NCI-H774 (cell line): ENCODE measurements around the gene MRGPRX3.
"Not testable (repeated sequence)": the region's sequence is repeated elsewhere in the genome, so short reads cannot be mapped to it uniquely, and the experiment has no call there.

Experiments
- DNase-seq: peaks from one replicate; lab custom pipeline; 2025; lab: John Stamatoyannopoulos, UW

MRGPRX3 gene

GRCh38 chr11:18132341-18132740 lies at the start of gene MRGPRX3:
TSS of gene MRGPRX3 (plus strand) at chr11:18132571. CDS start at chr11:18137203, 4,632 bp downstream.
- DNase-seq: no peak

- no peak for DNase-seq
Measured at GRCh38 chr11:18088366-18088765, 44.0 kb upstream of the MRGPRX3 start.

- DNase-seq: no peak
Measured at GRCh38 chr11:18088966-18089365, 43.4 kb upstream of the MRGPRX3 start.

GRCh38 chr11:18091731-18092130 lies 40.6 kb upstream of the MRGPRX3 start:
- no peak for DNase-seq

- no peak for DNase-seq
Measured at GRCh38 chr11:18093959-18094358, 38.4 kb upstream of the MRGPRX3 start.

- DNase-seq: no peak
Measured at GRCh38 chr11:18100926-18101656, 31.3 kb upstream of the MRGPRX3 start.

- no peak for DNase-seq
Measured at GRCh38 chr11:18105086-18105801, 27.1 kb upstream of the MRGPRX3 start.

- peak; percentile 86 for DNase-seq
Measured at GRCh38 chr11:18105802-18106574, 26.4 kb upstream of the MRGPRX3 start, which contains the start of gene SAAL1. TSS of gene SAAL1 (minus strand) at chr11:18106082. CDS start at chr11:18106041, 41 bp downstream.

- no peak for DNase-seq
Measured at GRCh38 chr11:18106688-18107087, 25.7 kb upstream of the MRGPRX3 start.

- no peak for DNase-seq
Measured at GRCh38 chr11:18108254-18108653, 24.1 kb upstream of the MRGPRX3 start.

- no peak for DNase-seq
Measured at GRCh38 chr11:18111005-18111404, 21.4 kb upstream of the MRGPRX3 start.

- DNase-seq: peak; percentile 79
Measured at GRCh38 chr11:18115360-18116127, 16.8 kb upstream of the MRGPRX3 start.

- DNase-seq: not testable (repeated sequence)
Measured at GRCh38 chr11:18121331-18121828, 11.0 kb upstream of the MRGPRX3 start.

GRCh38 chr11:18131115-18131514 lies 1.3 kb upstream of the MRGPRX3 start:
- not testable (repeated sequence) for DNase-seq

GRCh38 chr11:18135308-18135707 lies 2.9 kb downstream of the MRGPRX3 start:
- no peak for DNase-seq

GRCh38 chr11:18137186-18137800 lies 4.9 kb downstream of the MRGPRX3 start:
- no peak for DNase-seq

- DNase-seq: no peak
Measured at GRCh38 chr11:18140145-18140544, 7.8 kb downstream of the MRGPRX3 start.

GRCh38 chr11:18144243-18144642 lies 11.9 kb downstream of the MRGPRX3 start:
- no peak for DNase-seq

- no peak for DNase-seq
Measured at GRCh38 chr11:18145025-18145424, 12.7 kb downstream of the MRGPRX3 start.

- DNase-seq: no peak
Measured at GRCh38 chr11:18145837-18146236, 13.5 kb downstream of the MRGPRX3 start.

- DNase-seq: no peak
Measured at GRCh38 chr11:18151581-18151980, 19.2 kb downstream of the MRGPRX3 start.
